ENCODE data around the gene PCNX2. TPM values are rescaled to one million over a fixed set of nuclear protein-coding genes. Genes with fewer than 3 reads are reported as not detected.

The PCNX2 gene
- total and polyA plus RNA-seq, 5 donors from 2014 or later: 1.6 to 42.3 (median 3.1) TPM

GRCh38 chr1:233233508-233234040 is 62.0 kb downstream of the PCNX2 start:
- Mint-ChIP-seq H3K27me3 (no peaks in the 10 kb centered on the region), H3K4me1 (no peaks in the 10 kb centered on the region), H3K36me3 (peaks cover 35% of the 10 kb centered on the region), H3K4me3 (no peak overlapping the region), H3K27ac (no peak overlapping the region), H3K9me3 (no peaks in the 10 kb centered on the region)
- Histone ChIP-seq H3K4me3 (ENCODE audit: low read depth, low read length) (no peak overlapping the region), H3K4me1 (ENCODE audit: control insufficient read depth, insufficient read depth, low read length, poor library complexity, severe bottlenecking) (no peaks in the 10 kb centered on the region), H3K36me3 (ENCODE audit: control insufficient read depth, insufficient read depth, low read length) (peaks cover 12% of the 10 kb centered on the region), H3K27me3 (ENCODE audit: control insufficient read depth, insufficient read depth, low read length) (no peaks in the 10 kb centered on the region), H3K9me3 (ENCODE audit: control insufficient read depth in 2 of 2, low read length in 2 of 2) (no peaks in the 10 kb centered on the region), H3K27ac (ENCODE audit: insufficient read depth, low read length, poor library complexity, severe bottlenecking) (no peak overlapping the region)
- ATAC-seq (ENCODE audit: low read depth in 2 of 2) (no peak), DNase-seq (no peak)

GRCh38 chr1:233230011-233230410 is 65.5 kb downstream of the PCNX2 start:
- H3K4me3 ChIP-seq (ENCODE audit: low read depth, low read length): no peak overlapping the region
- H3K9me3 Mint-ChIP-seq: no peaks in the 10 kb centered on the region
- H3K4me1 Mint-ChIP-seq: no peaks in the 10 kb centered on the region
- H3K36me3 ChIP-seq (ENCODE audit: control insufficient read depth, insufficient read depth, low read length): peaks cover 11% of the 10 kb centered on the region
- no peak overlapping the region for H3K27ac Mint-ChIP-seq
- ATAC-seq (ENCODE audit: low read depth in 2 of 2) (no peak), DNase-seq (no peak)
- H3K4me3 Mint-ChIP-seq: no peak overlapping the region
- peaks cover 36% of the 10 kb centered on the region for H3K36me3 Mint-ChIP-seq
- H3K9me3 ChIP-seq (ENCODE audit: control insufficient read depth in 2 of 2, low read length in 2 of 2): no peaks in the 10 kb centered on the region
- no peak overlapping the region for H3K27ac ChIP-seq (ENCODE audit: insufficient read depth, low read length, poor library complexity, severe bottlenecking)
- no peaks in the 10 kb centered on the region for H3K27me3 Mint-ChIP-seq
- no peaks in the 10 kb centered on the region for H3K4me1 ChIP-seq (ENCODE audit: control insufficient read depth, insufficient read depth, low read length, poor library complexity, severe bottlenecking)
- H3K27me3 ChIP-seq (ENCODE audit: control insufficient read depth, insufficient read depth, low read length): no peaks in the 10 kb centered on the region

GRCh38 chr1:233229288-233229687 is 66.2 kb downstream of the PCNX2 start:
- H3K9me3 Mint-ChIP-seq: no peaks in the 10 kb centered on the region

GRCh38 chr1:233227930-233228465 is 67.5 kb downstream of the PCNX2 start:
- no peak overlapping the region for H3K4me3 Mint-ChIP-seq

More at GRCh38 chr1:233229288-233229687, 66.2 kb downstream of the PCNX2 start:
- no peaks in the 10 kb centered on the region for H3K9me3 ChIP-seq (ENCODE audit: control insufficient read depth in 2 of 2, low read length in 2 of 2)
- no peak for DNase-seq
- peaks cover 35% of the 10 kb centered on the region for H3K36me3 Mint-ChIP-seq
- ATAC-seq (ENCODE audit: low read depth in 2 of 2): no peak
- peaks cover 7% of the 10 kb centered on the region for H3K36me3 ChIP-seq (ENCODE audit: control insufficient read depth, insufficient read depth, low read length)
- H3K27me3 ChIP-seq (ENCODE audit: control insufficient read depth, insufficient read depth, low read length): no peaks in the 10 kb centered on the region
- H3K4me1 Mint-ChIP-seq: no peaks in the 10 kb centered on the region
- H3K4me1 ChIP-seq (ENCODE audit: control insufficient read depth, insufficient read depth, low read length, poor library complexity, severe bottlenecking): no peaks in the 10 kb centered on the region
- H3K27ac Mint-ChIP-seq: no peak overlapping the region
- no peak overlapping the region for H3K4me3 ChIP-seq (ENCODE audit: low read depth, low read length)
- H3K27me3 Mint-ChIP-seq: no peaks in the 10 kb centered on the region
- H3K4me3 Mint-ChIP-seq: no peak overlapping the region
- H3K27ac ChIP-seq (ENCODE audit: insufficient read depth, low read length, poor library complexity, severe bottlenecking): no peak overlapping the region

GRCh38 chr1:233224311-233224710 is 71.2 kb downstream of the PCNX2 start:
- Histone ChIP-seq H3K4me3 (ENCODE audit: low read depth, low read length) (no peak overlapping the region), H3K9me3 (ENCODE audit: control insufficient read depth in 2 of 2, low read length in 2 of 2) (no peaks in the 10 kb centered on the region), H3K27me3 (ENCODE audit: control insufficient read depth, insufficient read depth, low read length) (no peaks in the 10 kb centered on the region), H3K27ac (ENCODE audit: insufficient read depth, low read length, poor library complexity, severe bottlenecking) (no peak overlapping the region), H3K4me1 (ENCODE audit: control insufficient read depth, insufficient read depth, low read length, poor library complexity, severe bottlenecking) (no peaks in the 10 kb centered on the region), H3K36me3 (ENCODE audit: control insufficient read depth, insufficient read depth, low read length) (peaks cover 14% of the 10 kb centered on the region)
- peaks cover 0 to 3% (median 0%) of the 10 kb centered on the region in 4 donors for H3K4me1 Mint-ChIP-seq
- no peak for DNase-seq
- H3K27ac Mint-ChIP-seq: no peak overlapping the region
- ATAC-seq (ENCODE audit: low read depth in 2 of 2): no peak
- H3K36me3 Mint-ChIP-seq: peaks cover 37% of the 10 kb centered on the region
- H3K27me3 Mint-ChIP-seq: no peaks in the 10 kb centered on the region
- H3K9me3 Mint-ChIP-seq: no peaks in the 10 kb centered on the region
- H3K4me3 Mint-ChIP-seq: no peak overlapping the region

More at GRCh38 chr1:233227930-233228465, 67.5 kb downstream of the PCNX2 start:
- no peak overlapping the region for H3K27ac Mint-ChIP-seq
- ATAC-seq (ENCODE audit: low read depth in 2 of 2) (no peak), DNase-seq (no peak)
- no peaks in the 10 kb centered on the region for H3K4me1 Mint-ChIP-seq
- H3K4me3 ChIP-seq (ENCODE audit: low read depth, low read length): no peak overlapping the region
- H3K27me3 Mint-ChIP-seq: no peaks in the 10 kb centered on the region
- H3K36me3 Mint-ChIP-seq: peaks cover 35% of the 10 kb centered on the region
- no peaks in the 10 kb centered on the region for H3K27me3 ChIP-seq (ENCODE audit: control insufficient read depth, insufficient read depth, low read length)
- peaks cover 7% of the 10 kb centered on the region for H3K36me3 ChIP-seq (ENCODE audit: control insufficient read depth, insufficient read depth, low read length)
- H3K9me3 ChIP-seq (ENCODE audit: control insufficient read depth in 2 of 2, low read length in 2 of 2): no peaks in the 10 kb centered on the region
- no peaks in the 10 kb centered on the region for H3K4me1 ChIP-seq (ENCODE audit: control insufficient read depth, insufficient read depth, low read length, poor library complexity, severe bottlenecking)
- no peak overlapping the region for H3K27ac ChIP-seq (ENCODE audit: insufficient read depth, low read length, poor library complexity, severe bottlenecking)
- no peaks in the 10 kb centered on the region for H3K9me3 Mint-ChIP-seq

GRCh38 chr1:233217832-233218231 is 77.7 kb downstream of the PCNX2 start:
- H3K4me3 Mint-ChIP-seq: no peak overlapping the region
- H3K4me3 ChIP-seq (ENCODE audit: low read depth, low read length): no peak overlapping the region
- no peak overlapping the region for H3K27ac Mint-ChIP-seq
- no peaks in the 10 kb centered on the region for H3K9me3 Mint-ChIP-seq
- H3K27me3 Mint-ChIP-seq: no peaks in the 10 kb centered on the region
- ATAC-seq (ENCODE audit: low read depth in 2 of 2) (no peak), DNase-seq (no peak)
- no peaks in the 10 kb centered on the region for H3K27me3 ChIP-seq (ENCODE audit: control insufficient read depth, insufficient read depth, low read length)
- H3K4me1 Mint-ChIP-seq: peaks cover 0 to 3% (median 0%) of the 10 kb centered on the region in 4 donors
- H3K36me3 Mint-ChIP-seq: peaks cover 30% of the 10 kb centered on the region
- H3K27ac ChIP-seq (ENCODE audit: insufficient read depth, low read length, poor library complexity, severe bottlenecking): no peak overlapping the region
- no peaks in the 10 kb centered on the region for H3K9me3 ChIP-seq (ENCODE audit: control insufficient read depth in 2 of 2, low read length in 2 of 2)
- H3K4me1 ChIP-seq (ENCODE audit: control insufficient read depth, insufficient read depth, low read length, poor library complexity, severe bottlenecking): no peaks in the 10 kb centered on the region
- H3K36me3 ChIP-seq (ENCODE audit: control insufficient read depth, insufficient read depth, low read length): peaks cover 7% of the 10 kb centered on the region

GRCh38 chr1:233216009-233216408 is 79.5 kb downstream of the PCNX2 start:
- Mint-ChIP-seq H3K9me3 (no peaks in the 10 kb centered on the region), H3K27ac (no peak overlapping the region), H3K4me1 (peaks cover 0 to 3% (median 0%) of the 10 kb centered on the region in 4 donors), H3K27me3 (no peaks in the 10 kb centered on the region), H3K36me3 (peaks cover 41% of the 10 kb centered on the region), H3K4me3 (no peak overlapping the region)
- no peak overlapping the region for H3K27ac ChIP-seq (ENCODE audit: insufficient read depth, low read length, poor library complexity, severe bottlenecking)
- DNase-seq: no peak
- no peaks in the 10 kb centered on the region for H3K9me3 ChIP-seq (ENCODE audit: control insufficient read depth in 2 of 2, low read length in 2 of 2)
- peaks cover 10% of the 10 kb centered on the region for H3K36me3 ChIP-seq (ENCODE audit: control insufficient read depth, insufficient read depth, low read length)
- no peaks in the 10 kb centered on the region for H3K27me3 ChIP-seq (ENCODE audit: control insufficient read depth, insufficient read depth, low read length)
- H3K4me1 ChIP-seq (ENCODE audit: control insufficient read depth, insufficient read depth, low read length, poor library complexity, severe bottlenecking): no peaks in the 10 kb centered on the region
- no peak overlapping the region for H3K4me3 ChIP-seq (ENCODE audit: low read depth, low read length)
- no peak for ATAC-seq (ENCODE audit: low read depth in 2 of 2)

- no peak overlapping the region for H3K27ac ChIP-seq (ENCODE audit: insufficient read depth, low read length, poor library complexity, severe bottlenecking)
- H3K9me3 Mint-ChIP-seq: no peaks in the 10 kb centered on the region
- H3K27me3 ChIP-seq (ENCODE audit: control insufficient read depth, insufficient read depth, low read length): no peaks in the 10 kb centered on the region
- H3K27me3 Mint-ChIP-seq: no peaks in the 10 kb centered on the region
- H3K36me3 ChIP-seq (ENCODE audit: control insufficient read depth, insufficient read depth, low read length): peaks cover 8% of the 10 kb centered on the region
- H3K4me1 Mint-ChIP-seq: peaks cover 0 to 3% (median 0%) of the 10 kb centered on the region in 4 donors
- peak overlapping the region in 1 of 3 donors; percentile 63 for H3K27ac Mint-ChIP-seq
- DNase-seq: no peak
- ATAC-seq (ENCODE audit: low read depth in 2 of 2): no peak
- no peak overlapping the region for H3K4me3 ChIP-seq (ENCODE audit: low read depth, low read length)
- H3K4me1 ChIP-seq (ENCODE audit: control insufficient read depth, insufficient read depth, low read length, poor library complexity, severe bottlenecking): no peaks in the 10 kb centered on the region
- H3K36me3 Mint-ChIP-seq: peaks cover 34% of the 10 kb centered on the region
- no peaks in the 10 kb centered on the region for H3K9me3 ChIP-seq (ENCODE audit: control insufficient read depth in 2 of 2, low read length in 2 of 2)
- no peak overlapping the region for H3K4me3 Mint-ChIP-seq
Measured at GRCh38 chr1:233215135-233215760, 80.3 kb downstream of the PCNX2 start.
